ENCODE data around the gene BRD7.

BRD7 gene

GRCh38 chr16:50318796-50319578 is 49.8 kb downstream of the BRD7 start:
- Histone ChIP-seq H3K36me3 (ENCODE audit: insufficient read depth, insufficient read length, low read length) (peaks cover 95% of the 10 kb centered on the region), H3K4me3 (ENCODE audit: insufficient read length, low read depth) (no peak overlapping the region), H3K9me3 (ENCODE audit: insufficient read depth, low read length) (no peaks in the 10 kb centered on the region), H3K27me3 (ENCODE audit: insufficient read depth, insufficient read length) (no peaks in the 10 kb centered on the region), H3K4me1 (ENCODE audit: insufficient read depth, insufficient read length) (no peaks in the 10 kb centered on the region), H3K9ac (ENCODE audit: insufficient read length, low read depth) (no peak overlapping the region)
- TF ChIP-seq SUZ12 (IDR thresholded peaks at IDR 0.05; ENCODE audit: extremely low read depth, insufficient read depth, insufficient read length) (no peak), ZNF274 (IDR thresholded peaks at IDR 0.05; ENCODE audit: low read depth, low read length) (no peak), YY1 (IDR thresholded peaks at IDR 0.05; ENCODE audit: insufficient read depth, insufficient read length) (no peak)
- no peak for DNase-seq (ENCODE audit: low read depth, low spot score)

GRCh38 chr16:50316848-50317630 is 51.7 kb downstream of the BRD7 start:
- no peak overlapping the region for H3K4me3 ChIP-seq (ENCODE audit: insufficient read length, low read depth)
- TF ChIP-seq SUZ12 (IDR thresholded peaks at IDR 0.05; ENCODE audit: extremely low read depth, insufficient read depth, insufficient read length) (no peak), ZNF274 (IDR thresholded peaks at IDR 0.05; ENCODE audit: low read depth, low read length) (no peak), YY1 (IDR thresholded peaks at IDR 0.05; ENCODE audit: insufficient read depth, insufficient read length) (no peak)
- peaks cover 96% of the 10 kb centered on the region for H3K36me3 ChIP-seq (ENCODE audit: insufficient read depth, insufficient read length, low read length)
- DNase-seq (ENCODE audit: low read depth, low spot score), result no peak
- H3K4me1 ChIP-seq (ENCODE audit: insufficient read depth, insufficient read length), result no peaks in the 10 kb centered on the region
- H3K27me3 ChIP-seq (ENCODE audit: insufficient read depth, insufficient read length), result no peaks in the 10 kb centered on the region
- no peaks in the 10 kb centered on the region for H3K9me3 ChIP-seq (ENCODE audit: insufficient read depth, low read length)
- no peak overlapping the region for H3K9ac ChIP-seq (ENCODE audit: insufficient read length, low read depth)

- TF ChIP-seq SUZ12 (IDR thresholded peaks at IDR 0.05; ENCODE audit: extremely low read depth, insufficient read depth, insufficient read length), result no peak
- TF ChIP-seq ZNF274 (IDR thresholded peaks at IDR 0.05; ENCODE audit: low read depth, low read length), result no peak
- TF ChIP-seq YY1 (IDR thresholded peaks at IDR 0.05; ENCODE audit: insufficient read depth, insufficient read length), result no peak
- peaks cover 93% of the 10 kb centered on the region for H3K36me3 ChIP-seq (ENCODE audit: insufficient read depth, insufficient read length, low read length)
- DNase-seq (ENCODE audit: low read depth, low spot score), result no peak
These were observed 52.5 kb downstream of the BRD7 start for GRCh38 chr16:50316102-50316847.

GRCh38 chr16:50315346-50315997 is 53.3 kb downstream of the BRD7 start:
- no peaks in the 10 kb centered on the region for H3K9me3 ChIP-seq (ENCODE audit: insufficient read depth, low read length)
- TF ChIP-seq YY1 (IDR thresholded peaks at IDR 0.05; ENCODE audit: insufficient read depth, insufficient read length), result no peak
- TF ChIP-seq ZNF274 (IDR thresholded peaks at IDR 0.05; ENCODE audit: low read depth, low read length), result no peak
- TF ChIP-seq SUZ12 (IDR thresholded peaks at IDR 0.05; ENCODE audit: extremely low read depth, insufficient read depth, insufficient read length), result no peak
- H3K4me3 ChIP-seq (ENCODE audit: insufficient read length, low read depth), result no peak overlapping the region
- H3K4me1 ChIP-seq (ENCODE audit: insufficient read depth, insufficient read length), result no peaks in the 10 kb centered on the region
- no peak overlapping the region for H3K9ac ChIP-seq (ENCODE audit: insufficient read length, low read depth)
- H3K36me3 ChIP-seq (ENCODE audit: insufficient read depth, insufficient read length, low read length), result peaks cover 86% of the 10 kb centered on the region
- DNase-seq (ENCODE audit: low read depth, low spot score), result no peak
- no peaks in the 10 kb centered on the region for H3K27me3 ChIP-seq (ENCODE audit: insufficient read depth, insufficient read length)

More at GRCh38 chr16:50316102-50316847, 52.5 kb downstream of the BRD7 start:
- Histone ChIP-seq H3K27me3 (ENCODE audit: insufficient read depth, insufficient read length) (no peaks in the 10 kb centered on the region), H3K4me3 (ENCODE audit: insufficient read length, low read depth) (no peak overlapping the region), H3K9ac (ENCODE audit: insufficient read length, low read depth) (no peak overlapping the region), H3K4me1 (ENCODE audit: insufficient read depth, insufficient read length) (no peaks in the 10 kb centered on the region), H3K9me3 (ENCODE audit: insufficient read depth, low read length) (no peaks in the 10 kb centered on the region)

GRCh38 chr16:50314665-50315064 is 54.1 kb downstream of the BRD7 start:
- Histone ChIP-seq H3K4me1 (ENCODE audit: insufficient read depth, insufficient read length) (no peaks in the 10 kb centered on the region), H3K9me3 (ENCODE audit: insufficient read depth, low read length) (no peaks in the 10 kb centered on the region), H3K4me3 (ENCODE audit: insufficient read length, low read depth) (no peak overlapping the region), H3K9ac (ENCODE audit: insufficient read length, low read depth) (no peak overlapping the region), H3K27me3 (ENCODE audit: insufficient read depth, insufficient read length) (no peaks in the 10 kb centered on the region), H3K36me3 (ENCODE audit: insufficient read depth, insufficient read length, low read length) (peaks cover 78% of the 10 kb centered on the region)
- DNase-seq (ENCODE audit: low read depth, low spot score), result no peak
- no peak for TF ChIP-seq YY1 (IDR thresholded peaks at IDR 0.05; ENCODE audit: insufficient read depth, insufficient read length)
- TF ChIP-seq SUZ12 (IDR thresholded peaks at IDR 0.05; ENCODE audit: extremely low read depth, insufficient read depth, insufficient read length), result no peak
- TF ChIP-seq ZNF274 (IDR thresholded peaks at IDR 0.05; ENCODE audit: low read depth, low read length), result no peak

- Histone ChIP-seq H3K9me3 (ENCODE audit: insufficient read depth, low read length) (peaks cover 2% of the 10 kb centered on the region; the same call in 1 of the 2 replicates), H3K4me3 (ENCODE audit: insufficient read length, low read depth) (no peak overlapping the region), H3K4me1 (ENCODE audit: insufficient read depth, insufficient read length) (no peaks in the 10 kb centered on the region), H3K9ac (ENCODE audit: insufficient read length, low read depth) (no peak overlapping the region), H3K36me3 (ENCODE audit: insufficient read depth, insufficient read length, low read length) (peaks cover 71% of the 10 kb centered on the region), H3K27me3 (ENCODE audit: insufficient read depth, insufficient read length) (no peaks in the 10 kb centered on the region)
- no peak for DNase-seq (ENCODE audit: low read depth, low spot score)
- TF ChIP-seq SUZ12 (IDR thresholded peaks at IDR 0.05; ENCODE audit: extremely low read depth, insufficient read depth, insufficient read length) (no peak), ZNF274 (IDR thresholded peaks at IDR 0.05; ENCODE audit: low read depth, low read length) (no peak), YY1 (IDR thresholded peaks at IDR 0.05; ENCODE audit: insufficient read depth, insufficient read length) (no peak)
These were observed 55.0 kb downstream of the BRD7 start for GRCh38 chr16:50313596-50314478.

All from NT2/D1 (cell line).